ENCODE data around the gene IGFBP1.
"Not testable (repeated sequence)": the region's sequence is repeated elsewhere in the genome, so short reads cannot be mapped to it uniquely, and the experiment has no call there.

IGFBP1 gene

DNA sequence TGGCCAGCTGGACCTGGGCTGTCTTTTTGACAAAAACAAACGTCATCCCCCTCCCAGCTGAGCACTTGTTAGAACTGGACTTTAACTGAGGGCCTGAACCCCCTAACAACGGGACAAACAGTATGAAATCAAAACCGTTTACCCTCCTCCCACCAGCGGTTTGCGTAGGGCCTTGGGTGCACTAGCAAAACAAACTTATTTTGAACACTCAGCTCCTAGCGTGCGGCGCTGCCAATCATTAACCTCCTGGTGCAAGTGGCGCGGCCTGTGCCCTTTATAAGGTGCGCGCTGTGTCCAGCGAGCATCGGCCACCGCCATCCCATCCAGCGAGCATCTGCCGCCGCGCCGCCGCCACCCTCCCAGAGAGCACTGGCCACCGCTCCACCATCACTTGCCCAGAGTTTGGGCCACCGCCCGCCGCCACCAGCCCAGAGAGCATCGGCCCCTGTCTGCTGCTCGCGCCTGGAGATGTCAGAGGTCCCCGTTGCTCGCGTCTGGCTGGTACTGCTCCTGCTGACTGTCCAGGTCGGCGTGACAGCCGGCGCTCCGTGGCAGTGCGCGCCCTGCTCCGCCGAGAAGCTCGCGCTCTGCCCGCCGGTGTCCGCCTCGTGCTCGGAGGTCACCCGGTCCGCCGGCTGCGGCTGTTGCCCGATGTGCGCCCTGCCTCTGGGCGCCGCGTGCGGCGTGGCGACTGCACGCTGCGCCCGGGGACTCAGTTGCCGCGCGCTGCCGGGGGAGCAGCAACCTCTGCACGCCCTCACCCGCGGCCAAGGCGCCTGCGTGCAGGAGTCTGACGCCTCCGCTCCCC, at the start of gene IGFBP1:
Gene IGFBP1 (plus strand): TSS at position 304 of the 808 bp plus-strand sequence. CDS start 165 bp downstream, at position 469.
- no peak for DNase-seq (ENCODE audit: low spot score)

DNA sequence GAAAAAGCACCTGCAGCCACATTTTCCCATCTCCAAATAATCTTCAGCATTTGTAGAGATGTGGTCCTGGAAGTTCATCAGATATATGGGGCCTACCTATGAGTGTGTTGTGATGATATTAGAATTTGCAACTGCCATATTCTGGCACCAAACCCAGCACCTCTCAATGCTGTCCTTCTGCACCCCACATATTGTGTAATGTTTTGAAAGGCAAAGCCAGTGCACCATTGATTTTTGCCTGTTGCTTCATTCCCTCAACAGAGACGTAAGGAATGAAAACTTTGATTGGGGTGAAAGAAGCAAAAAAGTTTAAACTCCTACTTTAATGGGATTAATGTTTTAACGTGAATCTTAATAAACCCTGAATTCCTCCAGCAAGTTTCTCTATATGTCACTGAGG, 49.4 kb upstream of the IGFBP1 start:
- not testable (repeated sequence) for DNase-seq (ENCODE audit: low spot score)

DNA sequence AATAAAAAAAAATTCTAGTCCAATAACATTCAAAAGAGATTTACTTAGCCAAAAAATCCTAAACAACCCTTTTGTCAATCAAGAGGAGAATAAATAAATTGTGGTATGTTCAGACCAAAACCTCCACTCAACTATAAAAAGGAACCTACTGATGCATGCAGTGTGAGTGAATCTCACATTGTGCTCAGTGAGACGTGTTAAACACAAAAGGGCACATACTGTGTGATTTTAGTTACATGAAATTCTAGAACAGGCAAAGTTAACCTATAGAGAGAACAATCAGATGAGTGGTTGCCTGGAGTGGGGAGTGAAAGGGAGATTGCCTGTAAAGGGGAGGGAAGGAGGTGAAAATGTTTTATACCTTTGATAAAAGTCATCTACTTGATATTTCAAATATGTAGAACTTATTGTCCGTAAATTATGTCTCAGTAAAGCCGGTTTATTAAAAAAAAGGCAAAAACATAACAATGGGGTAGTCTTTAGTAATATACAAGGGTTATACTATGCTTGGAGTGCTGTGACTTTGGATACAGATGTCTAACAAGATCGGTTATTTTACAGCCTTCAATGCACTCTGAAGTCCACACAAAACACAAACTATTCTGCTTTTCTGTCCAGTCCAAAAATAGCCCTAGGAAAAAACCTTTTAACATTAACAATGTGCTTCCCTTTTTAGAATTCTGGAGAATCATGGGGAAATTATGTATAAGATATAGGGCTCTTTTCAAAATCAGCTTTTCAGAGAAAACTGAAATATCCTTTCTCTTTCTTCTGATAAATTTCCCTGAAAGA, 46.2 kb upstream of the IGFBP1 start:
- DNase-seq (ENCODE audit: low spot score) = not testable (repeated sequence)

DNA sequence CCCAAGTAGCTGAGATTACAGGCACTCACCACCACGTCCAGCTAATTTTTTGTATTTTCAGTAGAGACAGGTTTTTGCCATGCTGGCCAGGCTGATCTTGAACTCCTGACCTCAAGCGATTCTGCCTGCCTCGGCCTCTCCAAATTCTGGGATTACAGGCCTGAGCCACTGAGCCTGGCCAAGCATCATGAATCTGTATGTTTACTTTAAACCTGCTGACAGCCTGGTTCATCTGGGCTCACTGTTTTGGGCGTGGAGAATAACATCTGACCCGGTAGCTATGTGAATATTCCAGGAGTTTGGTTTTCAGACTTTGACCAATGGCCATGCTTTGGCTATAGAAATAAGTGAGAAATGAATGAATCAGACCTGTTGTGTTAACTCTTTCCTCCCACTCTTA, 41.8 kb upstream of the IGFBP1 start:
- DNase-seq (ENCODE audit: low spot score) = not testable (repeated sequence)

DNA sequence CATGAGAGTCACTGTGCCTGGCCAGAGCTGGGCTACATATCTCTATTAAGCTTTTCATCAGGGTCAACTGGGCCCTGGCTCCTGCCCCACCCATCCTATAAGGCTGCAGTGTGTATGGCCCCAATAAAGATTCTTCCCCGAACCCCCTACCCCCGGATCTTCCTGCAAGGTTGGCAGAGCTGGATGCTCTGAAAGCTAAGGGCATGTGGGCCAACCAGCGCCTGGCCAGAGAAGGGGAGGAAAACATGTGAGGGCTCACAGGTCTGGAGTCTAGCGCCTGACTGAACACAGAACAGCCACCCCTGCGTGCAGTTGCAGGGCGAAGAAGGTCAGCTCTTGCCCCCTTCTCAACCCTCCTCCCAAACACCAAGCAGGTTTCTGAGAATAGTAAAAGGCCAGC, 39.6 kb upstream of the IGFBP1 start:
- not testable (repeated sequence) for DNase-seq (ENCODE audit: low spot score)

DNA sequence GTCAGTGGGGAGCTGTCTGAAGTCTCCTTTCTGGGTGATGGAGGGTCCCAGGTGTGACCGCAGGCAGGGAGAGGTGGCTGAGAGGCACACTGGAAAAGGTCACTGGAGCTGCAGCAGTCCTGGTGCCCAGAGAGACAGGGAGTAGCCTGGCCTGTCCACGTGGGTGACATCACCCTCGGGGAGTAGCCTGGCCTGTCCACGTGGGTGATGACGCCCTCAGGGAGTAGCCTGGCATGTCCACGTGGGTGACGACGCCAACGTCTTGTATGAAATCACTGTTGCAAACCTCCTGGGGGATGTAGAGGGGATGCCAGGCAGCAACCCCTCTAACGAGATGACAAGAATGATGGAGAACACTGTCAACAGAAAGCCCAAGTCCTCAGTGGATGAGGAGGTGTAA, 35.3 kb upstream of the IGFBP1 start:
- DNase-seq (ENCODE audit: low spot score) = not testable (repeated sequence)

DNA sequence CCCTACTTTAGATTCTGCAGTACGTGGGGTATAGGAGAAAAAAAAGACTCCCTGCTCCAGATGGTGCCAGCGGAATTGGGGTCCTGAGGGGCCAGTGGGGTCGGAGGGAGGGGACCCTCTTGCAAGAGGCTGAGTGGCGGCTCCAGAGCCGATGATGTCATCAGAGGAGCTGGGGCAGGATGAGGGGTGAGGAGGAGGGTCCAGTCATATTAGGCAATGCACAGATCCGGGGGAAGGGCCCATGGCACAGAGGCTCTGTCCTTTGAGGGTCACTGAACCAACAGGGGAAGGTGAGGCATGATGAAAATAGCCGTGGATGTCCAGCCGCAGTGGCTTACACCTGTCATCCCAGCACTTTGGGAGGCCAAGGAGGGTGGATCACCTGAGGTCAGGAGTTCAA, 34.8 kb upstream of the IGFBP1 start:
- DNase-seq (ENCODE audit: low spot score) = not testable (repeated sequence)

DNA sequence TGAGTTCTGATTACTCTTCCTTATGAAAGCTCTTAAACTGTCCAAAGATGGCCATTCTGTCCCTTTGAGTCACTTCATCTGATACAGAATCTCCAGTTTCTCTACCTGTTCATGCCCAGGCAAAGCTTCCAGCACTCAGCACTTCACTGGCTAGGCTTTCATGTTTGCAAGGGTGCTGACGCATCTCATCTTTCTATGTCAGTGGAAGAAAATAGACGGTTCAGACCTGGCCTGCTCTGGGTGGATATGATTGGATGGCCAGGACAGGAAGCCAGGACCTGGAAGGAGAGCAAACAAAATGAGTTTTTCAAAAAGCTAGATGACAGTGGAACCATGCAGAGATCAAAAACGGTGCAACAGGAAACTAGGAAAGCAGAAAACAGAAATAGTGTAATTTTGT, 32.6 kb upstream of the IGFBP1 start:
- not testable (repeated sequence) for DNase-seq (ENCODE audit: low spot score)

DNA sequence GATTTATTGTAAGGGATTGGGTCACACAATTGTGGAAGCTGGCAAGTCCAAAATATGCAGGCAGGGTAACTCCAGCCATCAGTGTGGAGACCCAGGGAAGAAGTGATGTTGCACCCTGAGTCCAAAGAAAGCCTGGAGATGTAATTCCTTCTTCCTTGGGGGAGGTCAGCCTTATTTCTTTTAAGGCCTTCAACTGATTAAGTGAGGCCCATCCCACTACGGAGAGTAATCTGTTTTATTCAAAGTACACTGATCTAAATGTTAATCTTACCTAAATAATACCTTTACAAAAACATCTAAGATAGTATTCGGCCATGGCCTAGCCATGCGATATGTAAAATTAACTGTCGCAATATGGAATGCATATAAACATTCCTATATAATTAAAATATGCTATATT, 31.4 kb upstream of the IGFBP1 start:
- DNase-seq (ENCODE audit: low spot score) = not testable (repeated sequence)

DNA sequence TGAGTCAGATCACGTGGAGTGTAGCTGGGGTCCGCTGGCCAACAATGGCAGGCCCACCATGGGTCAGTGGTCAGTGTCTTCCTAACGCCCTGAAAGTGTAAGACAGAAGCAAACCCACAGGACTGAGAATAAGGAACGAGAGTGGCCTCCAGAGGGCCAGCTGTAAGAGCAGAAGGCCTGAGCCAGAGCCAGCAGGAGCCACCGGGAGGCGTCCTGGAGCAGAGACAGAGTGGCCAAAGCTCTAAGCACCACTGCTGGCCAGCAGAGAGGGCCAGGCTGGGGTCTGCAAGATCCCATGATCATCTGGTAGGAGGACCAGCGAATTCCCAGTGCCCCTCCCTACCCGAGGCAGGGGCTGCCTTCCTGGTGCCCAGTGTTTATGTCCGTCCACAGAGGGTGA, 24.6 kb upstream of the IGFBP1 start:
- DNase-seq (ENCODE audit: low spot score) = no peak

DNA sequence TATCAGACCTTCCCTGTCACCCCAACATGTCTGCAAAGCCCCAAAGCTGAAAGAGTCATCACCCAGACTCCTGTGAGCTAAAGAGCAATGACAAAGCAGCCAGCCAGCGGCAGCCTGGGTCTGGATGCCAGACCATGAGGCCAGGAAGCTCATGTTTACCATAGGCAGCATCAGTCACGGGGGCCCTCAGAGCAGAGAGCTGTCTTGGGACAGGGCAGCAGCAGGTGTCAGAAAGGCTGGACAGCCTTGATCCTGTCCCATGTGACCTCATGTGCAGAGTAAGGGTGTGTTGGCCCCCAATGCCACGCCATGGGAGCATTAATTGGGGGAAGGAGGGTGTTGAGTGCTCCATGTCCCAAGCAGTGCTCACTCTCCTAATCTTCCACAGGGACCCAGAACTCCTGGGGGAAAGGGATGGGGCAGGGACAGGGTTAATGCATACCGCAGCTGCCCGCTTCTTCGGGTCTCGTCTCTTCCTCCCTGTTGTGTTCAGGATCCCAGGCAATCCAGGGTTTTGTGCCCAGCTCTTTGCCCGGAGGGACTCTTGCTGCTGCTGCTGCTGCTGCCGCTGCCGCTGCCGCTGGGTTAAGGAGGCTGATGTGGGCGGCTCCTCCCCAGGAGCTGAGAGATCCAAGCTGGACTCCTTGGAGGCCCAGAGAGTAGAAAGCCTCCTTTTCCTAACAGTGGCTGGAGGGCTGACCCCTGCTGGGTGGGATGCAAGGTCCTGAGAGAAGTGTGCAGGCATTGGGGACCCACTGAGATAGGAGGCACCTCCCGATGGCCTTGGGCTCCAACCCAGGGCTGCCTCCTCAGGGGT, 22.5 kb upstream of the IGFBP1 start:
- DNase-seq (ENCODE audit: low spot score) = no peak

DNA sequence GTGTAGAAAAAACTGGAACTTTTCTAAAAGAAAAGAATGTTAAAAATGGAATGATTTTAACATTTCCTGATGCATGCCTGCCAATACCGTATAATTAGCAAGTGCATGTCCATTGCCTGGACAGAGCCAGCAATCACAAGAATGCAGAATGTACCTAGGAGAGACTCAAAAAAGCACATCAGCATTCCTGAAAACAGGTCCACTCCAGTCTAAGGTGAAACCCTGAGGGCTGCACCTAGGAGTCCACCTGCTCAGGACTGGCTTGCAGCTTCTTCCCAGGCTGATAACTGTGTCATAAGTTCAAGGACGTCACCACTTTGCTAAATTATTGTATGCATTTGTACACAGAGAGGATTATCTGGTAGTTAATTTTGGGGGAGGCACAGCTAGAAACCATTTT, 20.8 kb upstream of the IGFBP1 start:
- DNase-seq (ENCODE audit: low spot score) = no peak

DNA sequence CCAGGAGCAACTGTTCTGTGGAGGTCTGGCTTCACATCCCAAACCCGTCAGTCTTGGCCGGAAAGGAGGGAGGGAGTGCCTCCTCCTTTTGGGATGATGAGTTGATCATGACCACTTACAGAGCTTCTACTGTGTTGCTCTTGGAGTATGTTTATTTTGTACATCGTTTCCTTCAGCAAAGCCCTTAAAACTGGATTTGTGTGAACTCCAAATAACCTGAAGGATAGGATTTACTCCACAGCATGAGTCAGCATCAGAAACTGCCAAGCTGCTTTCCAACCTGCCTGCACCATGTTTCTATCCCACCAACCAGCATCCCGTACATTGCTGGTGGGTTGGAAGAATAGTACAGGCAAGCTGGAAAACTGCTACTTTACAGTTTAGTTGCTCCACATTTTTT, 18.9 kb upstream of the IGFBP1 start:
- DNase-seq (ENCODE audit: low spot score) = no peak

DNA sequence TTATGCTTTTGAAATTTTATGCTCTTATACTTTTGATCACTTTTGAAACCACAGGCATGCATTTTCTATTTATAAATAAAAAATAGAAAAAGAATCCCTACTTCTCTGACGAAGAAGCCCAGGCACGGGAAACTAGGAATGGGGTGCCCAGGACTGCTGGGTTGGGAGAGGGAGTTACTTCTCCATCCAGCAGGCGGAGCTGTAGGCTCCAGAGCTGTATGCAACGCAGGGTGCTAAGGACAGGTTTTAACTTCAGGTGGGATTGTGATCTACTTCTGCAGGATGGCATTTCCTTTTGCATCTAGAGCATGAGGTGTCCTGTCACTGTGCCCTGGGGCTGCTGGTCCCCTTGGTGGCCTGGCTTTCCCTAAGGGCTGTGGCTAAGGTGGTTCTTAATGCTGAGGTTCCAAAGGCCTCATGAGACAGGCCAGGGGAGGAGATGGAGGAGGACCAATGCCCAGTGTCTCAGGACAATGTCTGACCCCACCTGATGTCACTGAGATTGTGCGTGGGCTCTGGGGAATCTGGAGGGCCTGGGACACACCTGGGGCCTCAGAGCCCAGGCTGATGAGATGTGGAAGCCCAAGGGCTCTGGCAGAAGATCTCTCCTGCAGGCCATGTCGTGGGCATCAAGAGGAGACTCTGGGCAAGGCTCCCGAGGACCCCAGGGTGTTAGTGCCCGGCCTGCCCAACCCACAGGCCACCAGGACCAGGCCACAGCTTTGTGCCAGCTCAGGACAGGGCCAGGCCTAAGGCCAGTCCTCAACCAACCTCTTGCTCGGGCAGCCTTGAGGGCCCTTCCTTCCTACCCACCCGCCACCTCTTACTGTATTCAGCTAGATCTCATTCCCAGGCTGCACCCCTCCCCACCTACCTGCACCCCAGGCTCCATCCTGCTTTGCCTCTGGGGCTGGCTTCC, 15.9 kb upstream of the IGFBP1 start:
- no peak for DNase-seq (ENCODE audit: low spot score)

DNA sequence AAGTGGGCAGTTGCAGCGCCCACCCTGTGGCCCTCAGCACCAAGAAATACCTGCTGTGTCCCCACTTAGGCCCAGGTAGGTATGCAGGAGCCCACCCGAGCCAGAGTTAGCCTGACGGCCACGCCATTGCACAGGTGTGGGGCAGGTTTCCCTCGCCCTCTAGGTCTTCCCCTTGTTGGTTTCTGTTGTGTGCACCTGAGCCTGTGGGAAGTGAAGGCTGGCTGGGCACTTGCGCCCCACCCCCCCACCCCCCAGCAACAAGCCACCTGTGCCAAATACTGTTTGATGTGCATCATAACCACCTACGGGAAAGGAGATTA, 15.3 kb upstream of the IGFBP1 start, which contains the start of gene CCDC201:
Gene CCDC201 (minus strand): TSS at position 48 of the 320 bp plus-strand sequence. CDS start 75 bp downstream, outside the sequence.
- no peak for DNase-seq (ENCODE audit: low spot score)

DNA sequence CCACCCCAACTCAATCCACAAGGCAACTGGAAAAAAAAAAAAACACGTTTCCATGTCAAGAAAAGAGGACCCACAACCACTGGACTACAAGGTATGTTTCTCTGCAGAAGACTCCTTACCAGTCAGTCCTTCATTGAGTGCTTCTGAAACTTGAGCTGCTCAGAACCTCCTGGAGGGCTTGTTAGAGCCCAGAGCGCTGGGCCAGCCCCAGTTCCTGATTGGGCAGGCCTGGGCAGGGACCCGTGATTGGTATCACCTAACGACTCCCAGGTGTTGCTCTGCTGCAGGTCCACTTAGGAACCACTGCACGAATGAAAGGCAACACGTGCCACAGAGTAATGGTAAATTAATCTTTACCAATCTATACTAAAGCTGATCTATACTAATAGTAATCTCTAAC, 14.9 kb upstream of the IGFBP1 start:
- no peak for DNase-seq (ENCODE audit: low spot score)

DNA sequence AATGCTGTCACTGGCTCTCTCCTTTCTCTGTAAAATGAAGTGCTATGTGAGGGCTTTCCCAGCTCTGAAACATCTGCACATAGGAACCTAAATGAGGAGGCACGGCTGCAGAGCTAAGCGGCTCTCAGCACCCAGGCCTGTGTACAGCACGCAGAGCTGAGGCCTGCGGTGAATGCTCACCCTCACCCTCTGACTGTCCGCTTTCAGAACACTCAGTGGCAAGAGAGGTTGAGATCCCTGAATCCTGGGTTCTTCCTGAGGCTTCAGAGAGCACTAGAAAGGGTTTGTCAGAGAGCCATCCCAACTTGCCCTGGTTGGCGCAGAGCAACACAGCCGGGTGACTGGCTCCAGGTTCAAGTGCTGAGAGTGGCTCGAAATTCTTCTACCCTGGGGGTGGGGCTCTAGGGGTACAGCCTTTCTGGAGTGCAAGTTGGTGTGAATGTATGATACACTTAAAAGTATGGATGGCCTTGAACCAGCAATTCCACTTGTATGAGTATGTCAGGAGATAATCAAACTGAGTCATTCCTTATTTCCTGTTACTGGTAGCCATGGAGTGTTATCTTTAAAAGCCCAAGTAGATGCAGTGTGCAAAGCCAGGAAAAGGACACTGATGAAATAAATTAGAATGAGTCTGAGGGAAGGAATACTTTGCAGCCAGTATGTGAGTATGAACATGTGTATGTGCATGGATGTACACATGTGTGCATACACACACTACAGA, 13.7 kb upstream of the IGFBP1 start:
- no peak for DNase-seq (ENCODE audit: low spot score)

DNA sequence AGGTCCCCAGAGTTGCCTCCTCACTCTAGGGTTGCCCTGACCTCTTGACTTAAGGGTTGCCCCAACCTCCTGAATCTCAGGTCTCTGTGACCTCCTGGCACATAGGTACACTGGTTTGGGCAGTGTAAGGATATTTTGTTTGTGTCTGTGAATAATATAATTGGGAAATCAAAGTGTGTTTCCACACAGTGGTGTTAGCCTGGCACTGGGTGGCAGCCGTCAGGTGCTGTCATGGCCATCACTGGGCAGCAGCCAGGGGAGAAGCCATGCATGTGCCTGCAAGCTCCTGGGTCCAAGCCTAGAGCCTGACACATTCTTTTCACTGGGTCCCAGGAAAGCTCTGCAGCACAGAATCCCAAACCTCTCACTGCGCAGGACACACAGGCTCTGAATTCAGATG, 11.8 kb upstream of the IGFBP1 start:
- DNase-seq (ENCODE audit: low spot score) = no peak

DNA sequence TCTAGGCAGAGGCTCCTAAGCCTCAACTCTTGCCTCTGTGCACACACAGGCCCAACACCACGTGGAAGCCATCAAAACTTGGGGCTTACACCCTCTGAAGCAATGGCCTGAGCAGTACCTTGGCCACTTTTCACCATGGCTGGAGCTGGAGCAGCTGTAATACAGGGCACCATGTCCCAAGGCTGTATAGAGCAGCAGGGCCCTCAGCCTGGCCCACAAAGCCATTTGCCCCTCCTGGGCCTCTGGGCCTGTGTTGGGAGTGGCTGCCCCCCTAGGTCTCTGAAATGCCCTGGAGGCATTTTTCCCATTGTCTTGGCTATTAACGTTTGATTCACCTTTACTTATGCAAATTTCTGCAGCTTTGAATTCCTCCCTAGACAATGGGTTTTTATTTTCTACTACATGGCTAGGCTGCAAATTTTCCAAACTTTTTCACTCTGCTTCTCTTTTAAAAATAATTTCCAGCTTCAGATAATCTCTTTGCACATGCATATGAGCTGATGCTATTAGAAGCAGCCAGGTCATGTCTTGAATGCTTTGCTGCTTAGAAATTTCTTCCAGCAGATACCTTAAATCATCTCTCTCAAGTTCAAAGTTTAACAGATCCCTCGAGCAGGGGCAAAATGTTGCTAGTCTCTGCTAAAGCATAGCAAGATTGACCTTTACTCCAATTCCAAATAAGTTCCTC, 9.7 kb upstream of the IGFBP1 start:
- DNase-seq (ENCODE audit: low spot score) = no peak

DNA sequence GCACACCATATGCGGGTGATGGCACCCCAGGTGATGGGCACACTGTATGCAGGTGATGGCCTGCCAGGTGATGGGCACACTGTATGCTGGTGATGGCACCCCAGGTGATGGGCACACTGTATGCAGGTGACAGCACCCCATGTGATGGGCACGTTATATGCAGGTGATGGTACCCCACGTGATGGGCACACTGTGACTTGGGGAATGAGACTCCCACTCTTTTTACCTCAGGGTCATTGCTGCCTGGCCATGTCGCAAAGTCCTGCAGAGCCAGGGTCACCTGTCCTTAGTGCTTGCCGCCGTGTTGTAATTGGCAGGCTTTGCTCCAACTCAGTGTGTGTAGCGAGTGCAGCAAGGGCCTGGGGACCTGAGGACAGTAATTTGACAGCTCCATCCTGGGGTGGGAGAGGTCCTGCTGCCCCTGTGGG, 7.8 kb upstream of the IGFBP1 start:
- DNase-seq (ENCODE audit: low spot score) = no peak
